HG02943 (cell line): ENCODE measurements around the gene NPIPB6.

Source experiments
- ATAC-seq: cut with Tn5 transposase; IDR thresholded peaks from one replicate; pipeline ENCODE4 v1.9.1; 2021; ENCODE audit warnings: mild to moderate bottlenecking, low read depth, moderate library complexity; ENCODE audit not compliant: unreplicated experiment

NPIPB6 gene

DNA sequence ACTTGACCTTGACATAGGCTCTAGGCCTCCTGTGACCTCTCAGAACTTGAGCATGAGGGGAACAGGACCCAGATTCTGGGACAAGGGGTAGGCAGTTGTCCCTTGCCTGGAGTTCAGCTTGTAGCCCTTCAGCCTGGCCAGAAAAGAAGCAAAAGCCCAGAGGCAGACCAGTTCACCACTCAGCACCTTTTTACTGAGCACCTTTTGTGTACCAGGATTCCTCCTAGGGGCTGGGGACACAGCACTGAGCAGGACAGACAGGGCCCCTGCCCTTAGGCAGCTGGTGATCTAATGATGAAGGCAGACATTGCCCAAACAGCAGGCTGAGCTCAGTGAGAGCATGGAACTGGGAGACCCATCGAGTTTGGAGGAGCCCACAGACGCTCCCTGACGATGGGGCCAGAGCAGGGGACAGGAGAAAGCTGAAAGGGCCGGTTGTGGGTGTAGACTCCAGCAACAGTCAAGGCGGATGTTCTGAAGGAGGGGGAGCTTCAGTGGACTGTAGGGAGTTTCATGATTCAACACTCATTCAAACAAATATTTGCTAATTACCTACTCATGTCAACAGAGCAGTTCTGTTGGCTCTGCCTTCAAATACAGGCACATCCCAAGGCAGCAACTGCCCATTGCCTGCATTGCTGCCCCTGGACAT, 38.9 kb downstream of the NPIPB6 start:
- ATAC-seq, result no peak

DNA sequence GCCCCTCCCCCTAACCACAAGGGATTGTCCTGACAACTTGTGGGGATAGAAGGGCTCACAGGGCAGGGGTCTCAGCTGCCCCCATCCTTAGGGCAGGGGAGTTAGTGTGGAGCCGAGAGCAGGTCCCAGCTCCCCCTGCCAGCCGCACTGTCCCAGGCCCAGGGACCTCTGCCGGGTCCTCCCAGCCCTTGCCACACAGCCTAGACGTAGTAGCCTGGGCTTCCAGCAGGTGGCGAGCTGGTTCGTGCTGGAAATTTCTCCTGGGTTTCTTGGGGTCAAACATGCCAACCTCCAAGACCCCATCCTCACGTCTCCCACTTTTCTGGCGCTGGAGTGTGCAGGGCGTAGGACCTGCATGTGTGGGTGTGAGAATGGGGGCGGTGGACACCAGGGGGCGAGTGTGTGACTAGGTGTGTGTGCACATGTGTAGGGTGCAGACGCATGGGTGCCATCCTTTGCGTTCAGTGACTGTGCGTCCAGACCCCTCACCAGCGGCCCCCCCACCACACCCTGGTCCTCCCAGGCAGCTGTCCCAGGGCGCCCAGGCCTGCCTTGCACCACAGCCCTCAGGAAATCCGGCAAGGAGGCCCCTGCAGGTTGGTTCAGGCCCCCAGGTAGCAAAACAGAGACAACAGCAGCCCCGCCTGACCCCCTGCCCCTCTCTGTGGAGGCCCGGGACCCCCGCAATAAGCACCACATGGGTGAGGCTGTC, 41.5 kb downstream of the NPIPB6 start:
- ATAC-seq, result no peak

DNA sequence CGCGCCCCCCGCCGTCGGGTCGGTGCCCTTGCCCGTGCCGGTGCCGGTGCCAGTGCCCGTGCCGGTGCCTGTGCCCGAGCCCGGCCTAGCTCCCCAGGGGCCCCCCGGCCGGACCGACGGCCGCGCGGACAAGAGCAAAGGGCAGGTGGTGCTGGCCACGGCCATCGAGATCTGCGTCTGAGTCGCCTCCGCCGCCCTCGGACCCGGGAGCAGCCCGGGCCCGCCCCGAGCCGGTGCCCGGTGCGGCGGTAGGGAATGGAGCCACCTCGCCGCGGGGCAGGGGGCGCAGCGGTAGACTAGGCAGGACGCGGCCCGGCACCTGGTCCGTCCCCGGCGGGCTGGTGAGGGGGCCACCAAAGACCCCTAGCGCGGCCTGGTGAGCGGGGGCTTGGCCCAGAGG, 42.6 kb downstream of the NPIPB6 start:
- no peak for ATAC-seq

DNA sequence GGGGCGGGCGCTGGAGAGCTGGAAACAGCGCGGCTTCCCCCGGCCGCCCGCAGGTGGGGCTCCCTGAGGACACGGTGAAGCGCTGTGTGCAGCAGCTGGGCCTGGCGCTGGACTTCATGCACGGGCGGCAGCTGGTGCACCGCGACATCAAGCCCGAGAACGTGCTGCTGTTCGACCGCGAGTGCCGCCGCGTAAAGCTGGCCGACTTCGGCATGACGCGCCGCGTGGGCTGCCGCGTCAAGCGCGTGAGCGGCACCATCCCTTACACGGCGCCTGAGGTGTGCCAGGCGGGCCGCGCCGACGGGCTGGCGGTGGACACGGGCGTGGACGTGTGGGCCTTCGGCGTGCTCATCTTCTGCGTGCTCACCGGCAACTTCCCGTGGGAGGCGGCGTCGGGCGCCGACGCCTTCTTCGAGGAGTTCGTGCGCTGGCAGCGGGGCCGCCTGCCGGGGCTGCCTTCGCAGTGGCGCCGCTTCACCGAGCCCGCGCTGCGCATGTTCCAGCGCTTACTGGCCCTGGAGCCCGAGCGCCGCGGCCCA, 43.2 kb downstream of the NPIPB6 start:
- no peak for ATAC-seq

DNA sequence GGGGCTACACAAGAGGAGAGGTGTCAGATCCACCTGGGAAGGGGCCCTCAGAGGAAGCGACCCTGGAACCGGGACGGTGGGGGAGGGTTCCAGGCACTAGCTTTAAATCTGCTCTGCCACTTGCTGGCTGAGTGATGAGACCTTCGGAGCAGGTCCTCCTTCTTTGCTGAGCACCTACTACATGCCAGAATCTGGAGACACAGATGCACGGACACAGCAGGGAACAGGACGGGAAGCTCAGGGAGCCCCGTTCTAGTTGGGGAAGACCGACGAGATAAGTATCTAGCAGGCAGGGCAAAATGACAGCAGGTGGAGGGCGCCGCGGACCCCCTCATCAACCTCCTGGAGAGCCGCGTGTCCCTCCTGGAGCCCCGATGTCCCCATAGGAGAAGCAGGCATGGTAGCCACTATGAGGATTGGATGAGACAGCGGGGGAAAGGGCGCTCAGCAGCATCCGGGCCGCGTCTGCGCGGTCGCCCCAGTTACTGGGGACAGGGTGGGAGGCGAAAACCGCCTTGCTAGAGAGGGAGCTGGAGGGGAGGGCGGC, 43.8 kb downstream of the NPIPB6 start:
- no peak for ATAC-seq

DNA sequence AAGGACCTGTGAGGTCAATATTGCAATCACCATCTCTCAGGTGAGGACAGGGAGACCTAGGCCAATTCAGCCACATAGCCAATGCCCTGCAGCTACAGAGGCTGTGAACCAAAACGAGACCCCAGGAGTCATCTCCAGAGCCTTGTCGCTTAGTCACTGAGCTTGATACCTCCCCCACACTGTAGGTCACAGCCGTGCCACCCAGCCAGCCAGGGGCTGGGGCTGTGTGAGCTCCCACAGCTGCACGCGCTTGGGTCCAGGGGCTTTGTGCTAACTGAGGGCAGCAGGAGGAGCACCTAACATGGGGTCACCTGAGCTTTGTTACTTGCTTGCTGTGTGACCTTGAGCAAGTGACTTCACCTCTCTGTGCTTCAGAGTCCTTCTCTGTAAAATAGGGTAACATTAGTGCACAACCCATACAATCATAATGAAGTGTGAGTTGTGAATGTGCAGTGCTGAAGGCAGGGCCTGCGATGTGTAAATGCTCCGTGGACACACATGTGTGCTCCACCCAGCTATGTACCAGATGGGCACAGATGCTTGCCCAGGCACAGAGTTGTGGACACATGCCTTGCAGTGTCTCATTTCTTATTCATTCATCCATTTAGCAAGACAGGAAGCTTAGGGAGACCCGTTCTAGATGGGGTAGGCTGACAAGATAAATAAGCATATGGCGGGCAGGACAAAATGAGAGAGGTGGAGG, 45.1 kb downstream of the NPIPB6 start:
- ATAC-seq, result no peak

DNA sequence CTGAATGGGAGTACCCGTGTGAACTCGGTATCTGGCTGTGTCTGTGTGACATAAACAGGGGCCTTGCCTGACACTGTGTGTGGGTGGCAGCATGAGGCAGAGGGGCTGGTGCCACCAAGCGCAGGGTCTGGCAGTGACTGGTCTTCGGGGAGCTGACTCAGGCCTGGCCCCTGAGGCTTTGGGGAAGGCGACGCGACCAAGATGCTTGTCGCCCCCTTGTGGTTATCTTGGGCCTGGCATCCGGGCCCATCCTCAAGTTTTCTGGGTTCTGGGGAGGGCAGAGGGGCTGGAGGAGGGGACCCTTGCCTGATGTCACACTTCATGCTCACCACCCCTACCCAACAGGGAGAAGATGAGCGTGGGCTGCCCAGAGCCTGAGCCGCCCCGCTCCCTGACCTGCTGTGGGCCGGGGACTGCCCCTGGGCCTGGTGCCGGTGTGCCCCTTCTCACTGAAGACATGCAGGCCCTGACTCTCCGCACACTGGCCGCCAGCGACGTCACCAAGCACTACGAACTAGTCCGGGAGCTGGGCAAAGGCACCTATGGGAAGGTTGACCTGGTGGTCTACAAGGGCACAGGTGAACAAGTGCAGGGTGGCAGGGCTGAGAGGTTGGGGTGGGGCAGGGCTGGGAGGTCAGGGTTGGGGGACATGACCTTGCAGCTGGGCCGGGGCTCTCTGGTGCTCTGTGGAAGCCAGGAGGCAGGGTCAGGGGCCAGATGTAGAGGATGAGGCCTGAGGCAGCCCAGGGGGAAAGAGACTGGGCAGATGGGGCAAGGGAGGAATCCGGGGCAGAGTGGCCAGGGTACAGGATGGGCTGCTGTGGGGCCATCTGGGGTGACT, 46.0 kb downstream of the NPIPB6 start:
- no peak for ATAC-seq

DNA sequence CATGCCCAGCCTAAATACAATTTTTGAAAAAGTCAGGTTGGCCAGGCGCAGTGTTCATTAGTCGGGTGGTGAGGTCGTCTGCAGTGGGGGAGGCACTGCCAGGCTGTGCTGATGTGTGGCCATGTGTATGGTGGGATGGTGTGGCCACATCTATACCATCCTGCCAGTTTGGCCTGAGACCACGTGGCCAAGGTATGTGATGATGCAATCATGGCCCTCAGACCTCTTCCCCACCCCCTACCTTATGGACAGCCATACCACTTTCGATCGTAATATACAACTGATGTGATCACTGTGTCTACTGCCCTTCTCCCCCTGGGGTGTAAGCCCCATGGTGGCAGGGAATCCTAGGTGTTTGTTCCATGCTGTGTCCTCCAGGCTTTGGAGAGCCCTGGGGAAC, 47.3 kb downstream of the NPIPB6 start:
- ATAC-seq, result no peak

DNA sequence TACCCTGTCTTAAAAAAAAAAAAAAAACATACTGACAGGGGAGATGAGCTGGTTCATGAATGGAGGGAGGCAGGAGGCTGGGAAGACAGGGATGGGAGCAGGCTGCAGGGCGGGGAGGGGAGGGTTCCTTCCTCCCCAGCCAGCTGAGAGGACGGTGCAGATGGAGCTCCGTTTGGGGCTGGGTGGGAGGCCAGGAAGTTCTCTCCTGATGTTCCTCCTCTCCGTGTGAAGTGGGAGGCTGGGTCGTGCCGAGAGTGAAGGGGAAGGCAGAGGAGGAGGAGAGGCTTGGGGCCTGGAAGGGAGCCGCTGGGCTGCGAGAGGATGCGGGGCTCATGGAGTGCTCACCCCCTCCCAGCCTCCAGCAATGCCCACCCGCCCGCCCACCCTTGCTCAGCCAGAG, 49.7 kb downstream of the NPIPB6 start:
- no peak for ATAC-seq

DNA sequence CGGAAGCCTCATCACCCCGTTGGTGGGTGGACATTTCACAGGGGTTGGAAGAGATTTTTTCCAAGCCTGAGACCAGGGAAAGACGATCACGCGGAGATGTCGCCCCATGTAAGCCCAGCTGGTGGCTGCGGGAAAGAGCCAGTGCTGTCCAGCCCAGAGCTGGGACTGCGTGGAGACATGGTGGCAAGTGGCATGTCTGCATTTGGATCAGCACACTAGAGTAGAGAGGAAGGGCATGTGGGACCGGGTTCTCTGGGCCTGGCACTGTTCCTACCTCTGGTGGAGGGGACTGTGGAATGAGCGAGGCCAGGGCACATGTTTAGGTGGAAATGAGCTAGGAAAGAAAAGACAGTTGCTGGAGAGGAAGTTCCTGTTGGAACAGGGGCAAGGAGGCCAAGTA, 51.0 kb downstream of the NPIPB6 start:
- no peak for ATAC-seq

DNA sequence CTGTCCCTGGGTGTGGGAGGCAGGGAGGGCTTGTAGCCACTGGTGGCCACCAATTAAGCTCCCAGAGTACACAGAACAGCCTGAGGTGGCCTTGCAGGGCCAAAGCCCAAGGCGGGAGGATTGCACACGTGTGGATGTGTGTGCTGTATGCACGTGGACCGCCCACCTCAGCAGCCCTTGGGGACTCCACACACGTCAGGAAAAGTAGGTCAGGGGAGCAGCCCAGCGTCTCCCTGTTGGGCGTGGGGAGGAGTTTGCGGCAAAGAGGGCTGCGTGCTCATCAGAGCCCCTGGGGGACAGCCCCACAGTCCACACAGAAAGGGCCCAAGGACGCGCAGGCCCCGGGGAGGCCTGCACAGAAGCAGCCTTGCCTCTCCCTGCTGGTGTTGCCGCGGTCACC, 51.4 kb downstream of the NPIPB6 start:
- no peak for ATAC-seq

DNA sequence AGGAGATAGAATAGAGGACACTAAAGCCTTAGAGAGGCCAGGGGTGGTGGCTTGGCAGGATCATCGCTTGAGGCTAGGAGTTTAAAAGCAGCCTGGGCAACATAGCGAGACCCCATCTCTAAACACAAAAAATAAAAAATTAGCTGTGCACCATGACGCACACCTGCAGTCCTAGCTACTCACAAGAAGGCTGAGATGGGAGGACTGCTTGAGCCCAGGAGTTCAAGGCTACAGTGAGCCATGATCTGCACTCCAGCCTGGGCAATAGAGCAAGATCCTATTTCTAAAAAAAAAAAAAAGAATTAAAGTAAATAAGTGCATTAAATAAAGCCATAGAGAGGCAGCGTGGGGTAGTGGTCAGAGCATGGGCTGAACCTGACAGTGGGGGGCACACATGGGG, 51.9 kb downstream of the NPIPB6 start:
- ATAC-seq, result no peak

DNA sequence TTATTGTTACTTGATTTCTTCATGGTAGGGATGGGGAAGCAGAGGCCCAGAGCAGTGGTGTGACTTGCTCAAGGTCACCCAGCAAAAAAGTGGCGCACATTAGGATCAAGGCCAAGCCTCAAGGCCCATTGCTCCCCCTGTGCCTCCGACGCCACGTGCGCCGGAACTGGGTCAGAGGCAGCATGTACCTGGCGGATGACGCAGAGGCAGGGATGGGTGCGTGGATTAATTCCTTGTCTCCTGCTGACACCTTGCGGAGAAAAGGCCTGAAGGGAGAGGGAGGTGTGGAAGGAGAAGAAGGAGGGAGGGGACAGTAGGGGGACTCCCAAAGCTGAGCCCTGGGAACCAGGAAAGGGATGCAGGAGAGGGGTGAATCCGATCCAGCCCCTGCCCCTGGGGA, 52.5 kb downstream of the NPIPB6 start:
- no peak for ATAC-seq

DNA sequence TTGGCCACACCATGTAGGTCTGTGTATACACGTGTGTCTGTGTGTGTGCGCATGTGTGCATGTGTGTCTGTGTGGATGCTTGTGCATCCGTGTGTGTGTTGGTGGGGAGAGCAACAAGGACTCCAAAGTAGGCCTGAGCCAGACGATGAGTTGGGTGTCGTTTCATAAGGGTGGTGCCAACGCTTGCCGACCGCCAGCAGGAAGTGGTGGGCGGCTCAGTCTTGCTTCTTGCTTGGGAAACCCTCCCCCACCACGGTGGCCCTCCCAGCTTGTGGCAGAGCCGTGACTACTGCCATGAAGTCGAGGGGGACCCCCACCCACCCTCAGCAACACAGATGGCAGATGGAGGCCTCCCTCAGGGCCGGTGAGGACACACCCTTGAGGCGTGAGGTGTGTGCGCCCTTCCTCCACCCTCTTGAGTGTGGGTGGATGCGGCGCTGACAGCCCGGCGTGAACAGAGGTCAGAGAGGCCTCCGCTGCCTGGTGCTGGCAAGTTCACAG, 53.4 kb downstream of the NPIPB6 start:
- ATAC-seq, result no peak

DNA sequence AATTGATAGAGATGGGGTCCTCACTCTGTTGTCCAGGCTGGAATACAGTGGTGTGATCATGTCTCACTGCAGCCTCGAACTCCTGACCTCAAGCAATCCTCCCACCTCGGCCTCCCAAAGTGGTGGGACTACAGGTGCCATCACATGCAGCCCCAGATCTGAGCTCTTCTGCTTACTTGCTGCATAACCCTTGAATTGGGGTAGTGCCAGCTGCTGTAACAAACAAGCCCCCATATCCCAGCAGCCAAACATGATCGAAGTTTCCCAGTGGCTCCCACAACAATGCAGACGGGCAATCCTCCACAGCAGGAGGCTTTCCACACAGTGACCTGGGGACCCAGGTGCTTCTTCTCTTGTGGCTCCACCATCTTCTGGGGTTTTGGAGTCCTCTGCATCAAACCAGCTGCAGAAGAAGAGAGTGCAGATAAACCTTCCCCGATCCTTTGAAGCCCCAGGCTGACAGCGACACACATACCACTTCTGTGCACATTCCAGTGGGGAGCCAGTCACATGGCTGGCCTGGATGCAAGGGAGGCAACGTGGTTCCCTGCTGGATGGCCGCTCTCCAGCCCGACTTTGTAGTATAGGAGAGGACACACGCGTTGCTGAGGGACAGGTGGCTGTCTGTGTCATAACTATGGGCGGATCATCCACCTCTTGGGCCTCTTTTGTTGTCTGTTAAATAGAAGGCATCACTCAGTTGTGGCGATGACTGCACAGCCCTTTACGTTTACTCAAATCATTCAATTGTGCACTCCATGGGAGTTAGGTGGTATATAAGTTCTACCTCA, 54.3 kb downstream of the NPIPB6 start:
- ATAC-seq, result no peak

DNA sequence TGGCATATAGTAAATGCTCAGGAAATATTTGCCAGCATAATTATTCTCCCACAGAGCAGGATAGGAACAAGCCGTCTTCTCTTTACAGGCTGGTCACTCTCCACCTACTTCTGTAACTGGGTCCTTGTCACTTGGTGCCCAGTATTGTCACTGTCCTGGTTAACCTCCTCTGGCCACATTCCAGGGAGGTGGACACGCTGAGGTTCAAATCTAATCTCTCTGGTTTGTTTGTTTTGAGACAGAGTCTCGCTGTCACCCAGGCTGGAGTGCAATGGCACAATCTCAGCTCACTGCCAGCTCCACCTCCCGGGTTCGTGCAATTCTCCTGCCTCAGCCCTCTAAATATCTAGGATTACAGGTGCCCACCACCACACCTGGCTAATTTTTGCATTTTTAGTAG, 55.4 kb downstream of the NPIPB6 start:
- ATAC-seq, result no peak

DNA sequence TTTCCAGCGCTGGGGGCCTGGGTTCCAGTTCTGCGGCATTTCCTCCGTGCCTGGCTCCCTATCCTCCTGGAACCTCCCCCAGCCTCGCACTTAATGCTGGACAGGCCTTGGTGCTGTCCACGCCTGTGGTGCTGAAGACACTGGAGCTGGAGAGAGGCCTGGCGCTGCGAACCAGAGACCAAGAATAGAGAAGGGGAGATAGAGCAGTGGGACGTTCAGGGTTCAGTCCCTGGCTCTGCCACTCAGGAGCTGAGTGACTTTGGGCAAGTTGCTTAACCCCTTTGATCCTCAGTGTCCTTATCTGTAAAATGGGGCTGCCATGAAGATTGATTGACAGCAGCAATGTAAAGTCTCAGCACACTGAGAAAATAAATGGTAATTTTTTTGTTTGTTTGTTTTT, 59.1 kb downstream of the NPIPB6 start:
- no peak for ATAC-seq

DNA sequence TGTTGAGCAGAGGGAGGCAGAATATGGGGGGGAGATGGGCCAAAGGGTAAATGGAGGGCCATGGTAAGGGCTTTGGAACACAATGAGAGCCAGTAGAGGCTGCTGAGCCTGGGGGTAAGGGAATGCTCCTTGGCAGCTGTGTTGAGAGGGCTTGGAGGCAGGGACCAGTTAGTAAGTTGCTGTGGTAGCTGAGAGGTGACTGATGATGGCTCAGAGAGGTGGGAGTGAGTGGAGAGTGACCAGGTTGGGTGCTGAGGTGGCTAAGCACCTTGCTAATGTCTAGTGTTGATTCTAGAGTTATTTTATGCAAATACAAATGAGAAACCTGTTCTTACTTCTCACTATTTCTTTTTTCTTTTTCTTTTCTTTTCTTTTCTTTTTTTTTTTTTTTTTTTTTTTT, 60.2 kb downstream of the NPIPB6 start:
- ATAC-seq, result no peak

DNA sequence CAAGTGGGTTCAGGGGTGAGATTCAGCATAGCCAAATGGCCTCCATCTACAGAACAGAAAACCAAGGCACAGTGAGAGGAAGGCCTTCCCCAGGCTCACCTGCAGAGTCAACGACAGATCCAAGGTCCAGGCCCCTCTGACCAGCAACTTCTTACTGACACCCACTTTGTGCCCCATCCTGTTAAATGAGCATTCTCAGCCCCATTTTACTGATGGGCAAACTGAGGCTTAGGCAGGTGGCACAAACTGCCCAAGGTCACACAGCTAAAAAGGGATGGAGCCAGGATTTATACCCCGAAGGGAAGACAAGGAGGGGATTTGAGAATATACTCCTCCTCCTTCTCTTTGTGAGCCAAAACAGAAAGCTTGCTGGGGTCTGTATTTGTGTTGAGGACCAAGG, 61.7 kb downstream of the NPIPB6 start:
- no peak for ATAC-seq
